Measurements from ENCODE around the gene GPA33. TPM values are rescaled to one million over a fixed set of nuclear protein-coding genes. Genes with fewer than 3 reads are reported as not detected.

The GPA33 gene
- total and polyA plus RNA-seq, 9 of the 15 experiments (the other 6 are each of a cell fraction or from before 2014, with no cell fraction given) = 0.13 TPM; not detected in 8

GRCh38 chr1:167119696-167120095 lies 29.5 kb upstream of the GPA33 start (continued):
- TF ChIP-seq KDM5B (IDR thresholded peaks at IDR 0.05; ENCODE audit: insufficient replicate concordance, low read depth, low read length) (no peak), POLR2AphosphoS2 (IDR thresholded peaks at IDR 0.05; ENCODE audit: low read length) (no peak), ZNF133 (CRISPR knock-in tag; IDR thresholded peaks at IDR 0.05) (no peak), ADNP (tag; IDR thresholded peaks at IDR 0.05) (no peak), DACH1 (IDR thresholded peaks at IDR 0.05; ENCODE audit: partially characterized antibody) (no peak)
- TF ChIP-seq, protein P1, sequence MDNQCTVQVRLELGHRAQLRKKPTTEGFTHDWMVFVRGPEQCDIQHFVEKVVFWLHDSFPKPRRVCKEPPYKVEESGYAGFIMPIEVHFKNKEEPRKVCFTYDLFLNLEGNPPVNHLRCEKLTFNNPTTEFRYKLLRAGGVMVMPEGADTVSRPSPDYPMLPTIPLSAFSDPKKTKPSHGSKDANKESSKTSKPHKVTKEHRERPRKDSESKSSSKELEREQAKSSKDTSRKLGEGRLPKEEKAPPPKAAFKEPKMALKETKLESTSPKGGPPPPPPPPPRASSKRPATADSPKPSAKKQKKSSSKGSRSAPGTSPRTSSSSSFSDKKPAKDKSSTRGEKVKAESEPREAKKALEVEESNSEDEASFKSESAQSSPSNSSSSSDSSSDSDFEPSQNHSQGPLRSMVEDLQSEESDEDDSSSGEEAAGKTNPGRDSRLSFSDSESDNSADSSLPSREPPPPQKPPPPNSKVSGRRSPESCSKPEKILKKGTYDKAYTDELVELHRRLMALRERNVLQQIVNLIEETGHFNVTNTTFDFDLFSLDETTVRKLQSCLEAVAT (IDR thresholded peaks at IDR 0.05) = no peak

DNA sequence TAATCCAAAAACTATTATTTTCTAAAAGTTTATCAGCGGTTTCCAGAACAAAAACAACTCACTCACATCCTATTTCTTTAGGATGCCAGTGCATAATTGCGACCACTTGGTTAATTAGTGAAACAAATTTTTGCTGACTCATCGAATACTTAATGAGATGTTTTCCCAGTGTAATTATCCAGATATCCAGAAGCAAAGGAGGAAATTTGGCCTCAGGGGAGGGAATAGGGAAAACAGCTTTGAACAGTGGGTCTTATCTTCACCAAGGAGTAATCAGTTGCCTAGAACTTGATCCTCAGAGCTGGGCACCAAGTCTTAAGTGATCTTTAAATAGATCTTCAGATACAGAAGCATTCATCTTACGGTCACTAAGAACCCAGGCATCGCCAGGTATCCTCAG lies 28.0 kb upstream of the GPA33 start:
- H3K4me1 ChIP-seq (replicated peaks in 1 of 2; ENCODE audit: control insufficient read depth in 2 of 2, insufficient read depth in 2 of 2, low read length in 2 of 2) = peaks cover 0 to 9% of the 10 kb centered on the region in 2 experiments; a peak in 3 of 5 replicates
- H3K79me2 ChIP-seq (ENCODE audit: control insufficient read depth, insufficient read depth, low read length) = no peaks in the 10 kb centered on the region
- no peaks in the 10 kb centered on the region for H4K20me1 ChIP-seq (replicated peaks; ENCODE audit: control insufficient read depth, insufficient read depth, low read length)
- H3K27me3 ChIP-seq (ENCODE audit: control insufficient read depth in 2 of 2, insufficient read depth in 2 of 2, low read length in 2 of 2) = peaks cover 36 to 58% of the 10 kb centered on the region in 2 experiments
- DNase-seq (ENCODE audit: extremely low read depth in 1 of 4, low spot score in 3 of 4) (no peak), ATAC-seq (no peak), FAIRE-seq (no peak)
- no peak overlapping the region for H3K4me2 ChIP-seq (ENCODE audit: insufficient read depth, low read length)
- H3K36me3 ChIP-seq (ENCODE audit: control insufficient read depth, insufficient read depth, low read length) = no peaks in the 10 kb centered on the region
- 2% methylated on average over 5 of the region's 5 CpGs for WGBS (ENCODE audit: insufficient coverage, low coverage, missing lambda C conversion rate)
- H3K4me3 ChIP-seq = no peak overlapping the region
- no peak overlapping the region for H3K27ac ChIP-seq (ENCODE audit: extremely low read depth, low read depth, low read length)
- no peaks in the 10 kb centered on the region for H3K9me1 ChIP-seq (ENCODE audit: control insufficient read depth, insufficient read depth, low read length)
- no peaks in the 10 kb centered on the region for H3K9me3 ChIP-seq (replicated peaks; ENCODE audit: control insufficient read depth, insufficient read depth, low read depth, low read length)
- no TSS peak for BruUV-seq (replicated peaks)
- intact Hi-C loops (cut with micrococcal nuclease) (no loop called here), in situ Hi-C loops (cut with MboI) (no loop called here)
- POLR2A ChIA-PET = interaction anchor here (1.8 kb wide), 1 partner anchor 10 kb away, joined by 6 read pairs; no protein-coding TSS in a partner anchor
- CTCF ChIA-PET (ENCODE audit: low intra/inter-chr PET ratio) = interaction anchor here (0.6 kb wide), 1 partner anchor 159 kb away, joined by 3 read pairs; no protein-coding TSS in a partner anchor
- peak; percentile 97 for TF ChIP-seq ZNF316 (IDR thresholded peaks at IDR 0.05)
- peak; percentile 93 for TF ChIP-seq C11orf30 (IDR thresholded peaks at IDR 0.05; ENCODE audit: low read depth)
- TF ChIP-seq NFE2L1 (tag; IDR thresholded peaks at IDR 0.05; ENCODE audit: borderline replicate concordance, low read depth) = peak; percentile 60
- TF ChIP-seq MAFG (tag; conservative IDR thresholded peaks at IDR 0.05) = peak; percentile 97
- no peak for TF ChIP-seq WHSC1 (IDR thresholded peaks at IDR 0.05; ENCODE audit: low read length)
- TF ChIP-seq, protein P2, sequence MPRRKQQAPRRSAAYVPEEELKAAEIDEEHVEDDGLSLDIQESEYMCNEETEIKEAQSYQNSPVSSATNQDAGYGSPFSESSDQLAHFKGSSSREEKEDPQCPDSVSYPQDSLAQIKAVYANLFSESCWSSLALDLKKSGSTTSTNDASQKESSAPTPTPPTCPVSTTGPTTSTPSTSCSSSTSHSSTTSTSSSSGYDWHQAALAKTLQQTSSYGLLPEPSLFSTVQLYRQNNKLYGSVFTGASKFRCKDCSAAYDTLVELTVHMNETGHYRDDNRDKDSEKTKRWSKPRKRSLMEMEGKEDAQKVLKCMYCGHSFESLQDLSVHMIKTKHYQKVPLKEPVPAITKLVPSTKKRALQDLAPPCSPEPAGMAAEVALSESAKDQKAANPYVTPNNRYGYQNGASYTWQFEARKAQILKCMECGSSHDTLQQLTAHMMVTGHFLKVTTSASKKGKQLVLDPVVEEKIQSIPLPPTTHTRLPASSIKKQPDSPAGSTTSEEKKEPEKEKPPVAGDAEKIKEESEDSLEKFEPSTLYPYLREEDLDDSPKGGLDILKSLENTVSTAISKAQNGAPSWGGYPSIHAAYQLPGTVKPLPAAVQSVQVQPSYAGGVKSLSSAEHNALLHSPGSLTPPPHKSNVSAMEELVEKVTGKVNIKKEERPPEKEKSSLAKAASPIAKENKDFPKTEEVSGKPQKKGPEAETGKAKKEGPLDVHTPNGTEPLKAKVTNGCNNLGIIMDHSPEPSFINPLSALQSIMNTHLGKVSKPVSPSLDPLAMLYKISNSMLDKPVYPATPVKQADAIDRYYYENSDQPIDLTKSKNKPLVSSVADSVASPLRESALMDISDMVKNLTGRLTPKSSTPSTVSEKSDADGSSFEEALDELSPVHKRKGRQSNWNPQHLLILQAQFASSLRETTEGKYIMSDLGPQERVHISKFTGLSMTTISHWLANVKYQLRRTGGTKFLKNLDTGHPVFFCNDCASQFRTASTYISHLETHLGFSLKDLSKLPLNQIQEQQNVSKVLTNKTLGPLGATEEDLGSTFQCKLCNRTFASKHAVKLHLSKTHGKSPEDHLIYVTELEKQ (CRISPR knock-in tag; IDR thresholded peaks at IDR 0.05) = no peak
- TF ChIP-seq NFE2 (IDR thresholded peaks at IDR 0.05; ENCODE audit: low read depth) = peak; percentile 51; the same call in 1 of the 2 replicates
- TF ChIP-seq TAL1 (IDR thresholded peaks at IDR 0.05) = no peak
- TF ChIP-seq MAFF (IDR thresholded peaks at IDR 0.05; ENCODE audit: low read length) = peak; percentile 99
- peak; percentile 99 for TF ChIP-seq MAFK (IDR thresholded peaks at IDR 0.05; ENCODE audit: low read length)
- no peak overlapping the region for H3K9ac ChIP-seq (ENCODE audit: insufficient read depth in 1 of 2, low read depth in 2 of 2, low read length in 2 of 2)
- H2AFZ ChIP-seq (ENCODE audit: low read depth, low read length) = no peak overlapping the region
